Activated CD4-positive, alpha-beta T cell treated with anti-CD3 and anti-CD28 coated beads for 48 hours (primary cell): ENCODE measurements around the gene DDB1.

ENCODE experiments used
- DNase-seq: peaks from one replicate; pipeline ENCODE4 v3.0.0-alpha.2; 2020

The DDB1 gene

DNA sequence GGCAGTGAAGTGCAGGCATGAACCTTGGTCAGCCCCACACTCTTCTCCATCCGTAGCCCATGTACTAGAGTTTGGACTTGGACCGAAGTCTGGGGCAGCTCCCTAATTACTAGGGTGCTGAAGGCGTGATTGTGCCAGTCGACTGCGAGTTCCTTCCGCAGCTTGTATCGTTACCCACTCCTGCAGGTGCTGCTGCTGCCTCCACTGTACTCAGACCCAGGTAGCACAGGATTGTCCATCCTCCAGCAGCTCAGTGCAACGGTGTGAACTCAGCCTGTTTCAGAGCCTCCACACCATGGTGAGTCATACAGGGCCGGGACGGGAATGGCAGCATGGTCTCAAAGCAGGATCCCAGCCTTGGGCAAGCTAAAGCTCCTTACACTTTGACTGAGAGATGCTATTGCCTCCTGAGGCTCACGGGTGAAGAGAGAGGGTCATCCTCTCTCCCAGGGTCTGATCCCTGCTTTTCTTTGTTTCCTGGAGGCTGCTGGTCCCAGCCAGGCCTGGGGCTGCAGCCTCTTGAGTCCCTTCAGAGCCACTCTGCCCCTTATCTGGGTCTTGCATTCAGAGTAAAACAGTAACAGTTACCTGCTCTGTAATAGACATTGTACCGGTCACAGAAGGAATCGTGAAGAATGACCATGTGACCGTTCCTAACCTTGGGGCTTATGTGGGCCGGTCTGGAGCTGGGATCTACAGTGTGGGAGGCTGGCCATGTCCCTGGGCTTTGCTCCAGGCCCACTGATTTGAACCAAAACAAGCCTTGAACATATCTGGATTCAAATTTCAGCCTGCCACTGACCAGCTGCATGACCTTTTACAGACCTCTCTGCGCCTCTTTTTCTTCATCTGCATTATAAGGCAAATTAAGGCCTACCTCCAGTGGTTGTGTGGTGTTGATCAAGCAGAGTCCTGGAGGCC, 1.8 kb upstream of the DDB1 start:
- DNase-seq = peak; percentile 21

DNA sequence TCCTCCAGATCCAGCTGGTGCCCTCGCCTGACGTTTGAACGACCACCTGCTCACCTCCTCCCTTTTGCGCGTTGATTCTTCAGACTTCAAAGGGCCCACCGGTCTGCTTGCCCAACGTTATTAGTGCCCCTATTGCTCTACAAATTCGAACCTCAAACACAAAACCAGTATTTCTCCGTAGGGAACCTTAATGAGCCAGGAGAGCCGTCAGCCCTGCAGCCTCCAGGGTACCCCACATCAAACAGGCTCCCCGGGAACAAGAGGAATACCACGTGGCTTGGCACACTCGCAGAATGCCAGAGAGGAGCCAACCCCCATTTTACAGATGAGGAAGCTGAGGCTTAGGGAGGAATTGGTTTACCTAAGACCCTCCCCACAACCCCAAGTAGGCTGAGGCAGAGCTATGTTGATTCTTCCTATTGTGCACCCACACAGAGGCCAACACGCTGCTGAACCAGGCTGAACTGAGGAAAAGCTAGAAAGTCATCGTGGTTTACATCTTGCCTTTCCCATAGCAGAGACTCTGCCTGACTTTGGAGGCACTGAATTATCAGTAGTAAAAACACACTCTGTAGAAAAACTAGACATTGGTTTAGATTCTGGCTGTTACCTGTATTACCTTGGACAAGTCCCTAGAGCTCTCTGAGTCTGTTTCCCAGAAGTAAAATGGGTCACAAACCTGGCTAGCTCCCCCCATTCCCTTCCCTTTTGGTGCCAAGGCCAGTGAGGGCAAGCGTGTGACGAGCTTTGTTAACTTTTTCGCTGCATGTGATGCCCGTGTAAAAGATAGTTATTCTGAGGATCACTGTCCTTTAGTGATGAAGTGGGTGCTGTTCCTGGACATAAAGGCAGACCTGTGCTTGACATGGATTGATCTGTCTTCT, 887 bp upstream of the DDB1 start:
- DNase-seq = no peak

DNA sequence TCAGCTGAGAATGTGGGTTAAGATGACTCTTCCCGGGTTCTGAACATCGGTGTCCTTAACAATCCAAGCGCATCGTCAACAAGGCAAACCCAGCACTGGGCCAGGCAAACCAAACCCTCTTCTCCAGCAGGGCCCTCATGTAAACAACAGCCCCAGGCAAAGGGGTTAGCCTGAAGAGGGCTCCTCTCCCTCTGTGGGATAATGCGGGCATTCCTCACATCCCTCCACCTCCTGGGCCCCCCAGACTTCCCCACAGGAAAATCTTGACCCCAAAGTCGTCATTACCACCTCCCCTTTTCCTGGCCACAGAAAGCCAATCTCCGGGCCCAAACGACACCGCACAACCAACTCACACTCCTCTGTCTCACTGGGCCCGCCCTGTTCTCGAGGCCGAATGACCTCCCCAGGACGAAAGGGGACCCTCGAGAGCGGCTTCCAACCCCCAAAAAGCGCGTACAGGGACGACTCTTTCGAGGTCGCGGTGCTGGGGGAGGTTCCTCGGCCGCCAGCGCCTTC, 566 bp downstream of the DDB1 start:
- peak; percentile 31 for DNase-seq

DNA sequence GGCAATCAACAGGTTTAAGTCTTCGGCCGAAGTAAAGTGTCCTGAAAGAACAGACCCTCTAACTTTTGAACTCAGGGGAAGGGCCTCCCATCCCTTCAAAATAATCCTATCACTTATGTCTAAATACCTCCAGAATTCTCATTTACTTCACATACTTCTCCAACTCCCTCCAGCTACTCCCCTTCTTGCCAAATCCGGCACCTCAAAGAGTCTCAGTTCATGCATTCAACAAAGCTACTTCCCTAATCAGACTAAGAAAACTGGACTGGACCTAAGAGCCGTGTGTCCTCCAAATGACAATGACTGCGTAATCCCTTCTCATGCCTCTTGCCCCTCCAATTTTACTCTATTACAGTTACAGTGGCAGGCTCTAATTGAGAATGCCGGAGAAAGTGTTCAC, 1.3 kb downstream of the DDB1 start:
- no peak for DNase-seq

DNA sequence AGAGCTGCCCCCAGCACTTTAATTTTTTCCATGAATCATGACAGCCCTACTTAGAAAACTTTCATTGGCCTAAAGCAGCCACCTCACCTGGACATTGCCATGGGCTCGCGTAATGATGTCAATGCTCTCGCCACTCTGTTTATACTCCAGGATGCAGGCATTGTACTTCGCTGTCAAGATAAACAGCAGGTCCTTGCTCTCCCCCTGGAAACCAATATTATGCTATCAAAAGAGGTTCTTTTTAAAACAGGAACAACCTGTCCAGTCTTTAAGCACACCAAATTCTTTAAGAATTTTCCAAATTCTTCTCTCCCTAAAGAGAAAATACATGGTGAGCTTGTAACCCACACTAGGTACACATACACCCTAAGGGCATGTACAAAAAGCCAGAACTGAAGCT, 3.0 kb downstream of the DDB1 start:
- DNase-seq = no peak

DNA sequence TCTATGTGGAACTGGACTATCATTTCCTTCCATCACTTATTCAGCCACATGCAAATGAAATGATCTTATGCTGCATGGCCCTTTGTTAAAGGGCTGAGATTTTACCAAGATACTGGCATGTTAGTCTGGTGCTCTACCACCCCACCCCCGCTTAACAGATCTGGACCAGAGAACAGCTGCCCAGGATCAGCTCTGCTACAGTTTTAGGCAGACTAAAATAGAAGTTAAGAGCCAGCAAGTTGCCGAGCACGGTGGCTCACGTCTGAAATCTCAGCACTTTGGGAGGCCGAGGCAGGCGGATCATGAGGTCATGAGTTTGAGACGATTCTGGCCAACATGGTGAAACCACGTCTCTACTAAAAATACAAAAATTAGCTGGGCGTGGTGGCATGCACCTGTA, 4.6 kb downstream of the DDB1 start:
- DNase-seq = no peak

DNA sequence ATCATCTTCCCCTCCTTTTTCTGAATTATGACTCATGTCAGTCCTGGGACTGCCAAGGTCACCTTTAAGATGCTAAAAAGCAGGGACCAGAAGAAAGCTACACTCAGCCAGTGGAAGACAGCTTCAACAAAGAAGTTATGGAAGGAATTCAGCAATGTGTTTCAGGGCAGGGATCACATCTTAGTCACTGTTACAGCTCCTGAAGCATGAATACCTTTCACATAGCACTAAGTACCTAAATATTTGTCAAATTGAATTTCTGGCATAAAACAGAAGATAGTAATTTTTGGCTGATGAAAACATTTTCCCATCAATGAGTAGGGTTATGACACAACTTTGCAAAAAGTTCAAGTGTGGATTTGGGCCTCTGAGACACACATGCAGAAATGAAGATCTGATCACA, 5.2 kb downstream of the DDB1 start:
- no peak for DNase-seq

DNA sequence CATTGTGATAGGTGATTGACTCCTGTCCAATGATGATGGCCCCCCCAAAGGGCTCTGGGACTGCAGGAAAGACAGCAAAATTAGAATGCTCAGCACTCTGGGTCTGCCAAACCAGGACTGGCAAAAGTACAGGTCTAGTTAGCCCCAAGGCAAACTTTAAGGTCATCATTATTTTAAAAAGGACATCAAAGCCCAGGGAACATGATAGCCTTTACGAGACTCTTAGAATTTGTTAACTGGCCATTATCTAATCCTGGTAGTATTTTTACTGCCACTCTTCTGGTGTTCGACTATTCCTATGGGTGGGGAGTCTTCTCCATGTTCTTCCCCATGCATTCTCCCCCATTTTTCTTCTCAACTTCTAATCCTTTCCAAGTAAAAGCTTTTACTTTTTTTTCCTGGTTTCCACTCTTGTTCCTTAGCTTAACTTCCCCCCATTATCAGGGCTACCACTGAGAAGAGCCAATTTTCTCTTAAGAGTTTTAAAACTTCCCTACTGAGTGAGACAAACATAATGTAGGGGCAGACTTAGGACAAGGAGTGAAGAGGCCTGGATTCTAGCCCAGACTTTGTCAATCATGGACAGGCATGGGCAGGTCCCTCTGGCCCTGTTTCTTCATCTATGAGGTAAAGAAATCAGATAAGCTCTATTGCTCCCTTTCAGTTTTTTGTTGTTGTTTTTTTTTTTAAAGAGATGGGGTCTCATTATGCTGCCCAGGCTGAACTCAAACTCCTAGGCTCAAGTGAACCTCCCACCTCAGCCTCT, 7.1 kb downstream of the DDB1 start:
- DNase-seq = no peak

DNA sequence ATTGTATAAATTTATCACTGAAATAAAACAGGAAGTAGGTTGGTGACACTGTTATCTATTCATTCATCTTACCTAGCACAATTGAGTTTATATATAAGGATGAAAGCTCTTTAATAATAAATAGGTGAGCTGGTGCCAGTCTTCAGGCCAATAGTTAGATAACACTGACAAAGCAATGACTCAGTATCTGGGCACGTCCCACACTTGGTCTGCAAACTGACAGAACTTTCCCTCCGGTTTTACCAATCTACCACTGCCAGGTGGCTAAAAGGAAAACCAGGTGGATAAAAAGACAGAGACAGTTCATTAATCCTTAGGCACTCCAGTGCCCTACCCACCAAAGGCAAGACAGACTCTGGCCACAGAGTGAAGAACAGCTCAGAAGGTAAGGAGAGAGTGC, 17.6 kb downstream of the DDB1 start:
- DNase-seq = no peak

DNA sequence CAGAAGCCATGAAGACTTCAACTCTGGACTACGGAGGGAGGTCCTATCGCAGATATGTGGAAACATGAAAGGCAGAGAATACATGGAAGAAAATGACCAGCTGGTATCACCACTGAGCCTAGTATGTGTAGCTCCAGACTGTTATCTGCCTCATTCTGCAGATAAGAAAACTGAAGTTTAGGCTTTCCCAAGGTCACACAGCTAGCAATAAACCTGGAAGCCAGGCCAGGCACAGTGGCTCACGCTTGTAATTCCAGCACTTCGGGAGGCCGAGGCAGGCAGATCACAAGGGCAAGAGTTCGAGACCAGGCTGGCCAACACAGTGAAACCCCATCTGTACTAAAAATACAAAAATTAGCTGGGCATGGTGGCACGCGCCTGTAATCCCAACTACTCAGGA, 22.2 kb downstream of the DDB1 start:
- DNase-seq = no peak

DNA sequence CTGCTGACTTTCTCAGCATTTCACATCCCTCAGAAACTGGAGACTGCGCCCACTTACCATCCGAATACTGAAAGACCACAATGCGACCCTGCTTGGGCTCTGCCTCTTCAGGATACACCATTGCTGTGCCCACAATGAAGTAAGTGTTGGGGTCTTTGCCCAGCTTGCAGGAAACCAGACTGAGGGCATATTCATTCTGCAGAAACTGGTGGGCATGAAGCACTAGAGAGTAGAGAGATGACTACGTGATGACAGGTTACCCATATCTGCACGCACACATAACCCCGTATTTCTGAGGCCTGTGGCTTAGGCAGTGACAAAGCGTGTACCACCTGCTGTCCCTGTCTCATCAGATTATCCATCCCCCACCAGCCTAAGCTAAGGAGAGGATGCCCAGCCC, 23.2 kb downstream of the DDB1 start:
- DNase-seq = no peak

DNA sequence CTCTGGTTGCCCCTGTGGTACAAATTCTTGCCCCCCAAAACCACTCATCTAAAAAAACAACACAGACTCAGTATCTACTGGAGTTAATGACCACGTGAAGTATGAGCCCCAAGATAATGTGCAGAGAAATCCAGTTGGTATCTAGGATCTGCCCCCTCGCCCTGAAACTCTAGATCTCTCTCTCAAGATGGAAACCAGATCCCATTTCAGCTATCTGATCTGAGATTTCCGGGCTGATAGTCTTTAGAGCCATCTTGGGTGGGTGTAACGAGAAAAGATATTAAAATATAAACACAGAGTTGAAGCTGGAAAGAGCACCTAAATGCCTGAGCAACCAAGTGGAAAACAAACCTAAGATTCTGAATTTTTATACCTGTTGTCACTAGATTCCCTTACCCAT, 23.8 kb downstream of the DDB1 start:
- DNase-seq = no peak

DNA sequence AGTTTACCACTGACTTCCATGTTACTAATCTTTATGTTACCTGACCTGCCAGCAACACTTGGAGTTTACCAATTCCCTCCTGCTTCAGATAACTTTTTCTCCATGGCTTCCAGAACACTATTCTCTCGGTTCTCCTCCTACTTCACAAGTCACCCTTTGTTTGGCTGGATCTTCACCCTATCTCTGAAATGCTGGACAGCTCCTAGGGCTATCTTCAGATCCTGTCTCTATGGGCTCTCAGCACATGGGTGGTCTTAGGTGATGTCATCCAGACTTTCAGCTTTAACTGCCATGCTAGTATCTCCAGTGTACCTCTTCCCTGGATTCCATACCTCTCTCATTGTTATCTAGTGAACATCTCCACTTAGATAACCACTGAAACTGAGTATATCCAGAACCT, 25.6 kb downstream of the DDB1 start:
- no peak for DNase-seq

DNA sequence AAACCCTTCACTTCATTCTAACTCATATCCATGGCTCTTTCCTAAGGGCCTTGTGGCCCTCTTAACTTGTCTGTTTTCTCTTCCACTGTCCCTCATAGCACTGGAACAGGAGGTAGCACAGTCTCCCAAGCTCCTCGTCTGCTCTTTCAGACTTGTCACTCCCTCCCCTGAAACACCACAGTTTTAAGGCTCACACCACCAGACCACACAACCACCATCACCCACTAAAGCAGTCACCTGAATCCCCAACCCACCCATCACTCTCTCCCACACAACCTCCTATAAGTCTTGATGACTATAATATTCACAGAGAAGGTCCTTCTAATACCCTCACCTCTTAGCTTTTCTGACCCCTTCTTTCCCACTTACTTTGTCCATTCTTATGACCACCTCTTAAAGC, 26.7 kb downstream of the DDB1 start:
- no peak for DNase-seq

DNA sequence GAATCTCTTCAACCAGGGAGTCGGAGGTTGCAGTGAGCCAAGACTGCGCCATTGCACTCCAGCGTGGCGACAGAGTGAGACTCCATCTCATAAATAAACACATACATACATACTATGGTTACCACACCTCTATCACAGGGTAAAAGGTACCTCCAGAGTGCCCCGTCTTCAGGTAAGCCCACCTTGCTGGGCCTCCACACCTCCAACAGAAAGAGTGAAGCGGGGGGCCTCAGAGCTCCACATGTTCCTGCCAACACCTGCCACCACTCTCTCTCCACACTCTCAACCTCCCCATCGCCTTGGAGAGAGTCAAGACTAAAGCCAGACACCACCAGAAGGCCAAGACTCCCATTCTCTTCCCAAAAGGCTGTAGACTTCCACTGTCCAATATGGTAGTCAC, 27.5 kb downstream of the DDB1 start:
- DNase-seq = no peak

DNA sequence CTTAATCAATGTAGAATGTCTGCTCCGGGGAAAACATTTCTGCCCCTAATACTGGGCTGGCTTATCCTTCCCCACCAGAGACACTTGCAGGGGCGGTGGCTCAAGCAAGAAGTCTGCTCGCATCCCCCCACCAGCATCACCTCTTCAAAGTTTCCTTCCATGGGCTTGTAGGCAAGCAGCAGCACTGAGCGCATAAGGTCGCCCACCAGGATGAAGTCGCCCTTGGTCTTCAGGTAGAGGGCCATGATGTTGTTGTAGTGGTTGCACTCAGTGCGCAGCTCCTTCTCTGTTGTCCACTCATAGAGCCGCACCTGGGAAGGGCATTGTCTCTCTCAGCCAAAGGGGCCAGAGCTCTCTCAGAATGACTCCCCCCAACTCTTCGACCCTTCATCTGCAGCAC, 29.2 kb downstream of the DDB1 start:
- no peak for DNase-seq

DNA sequence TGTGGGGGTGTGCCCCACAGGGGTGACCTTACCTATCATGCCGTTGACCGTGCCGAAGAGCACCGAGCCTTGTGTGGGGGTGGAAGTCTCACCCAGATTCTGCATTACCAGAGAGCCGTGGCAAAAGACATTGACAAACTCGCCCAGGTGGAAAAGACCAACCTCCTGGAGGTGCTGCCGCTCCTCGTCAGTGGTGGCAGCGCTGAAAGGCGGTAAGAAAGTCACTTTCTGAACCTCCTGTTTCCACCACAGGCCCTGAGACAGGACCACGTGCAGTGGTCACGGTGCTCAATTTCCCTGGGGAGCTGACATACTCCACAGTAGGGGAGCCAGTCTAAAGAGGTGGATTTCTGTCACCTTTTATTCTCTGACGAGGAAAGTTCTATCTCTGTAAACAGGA, 30.4 kb downstream of the DDB1 start:
- DNase-seq = no peak

DNA sequence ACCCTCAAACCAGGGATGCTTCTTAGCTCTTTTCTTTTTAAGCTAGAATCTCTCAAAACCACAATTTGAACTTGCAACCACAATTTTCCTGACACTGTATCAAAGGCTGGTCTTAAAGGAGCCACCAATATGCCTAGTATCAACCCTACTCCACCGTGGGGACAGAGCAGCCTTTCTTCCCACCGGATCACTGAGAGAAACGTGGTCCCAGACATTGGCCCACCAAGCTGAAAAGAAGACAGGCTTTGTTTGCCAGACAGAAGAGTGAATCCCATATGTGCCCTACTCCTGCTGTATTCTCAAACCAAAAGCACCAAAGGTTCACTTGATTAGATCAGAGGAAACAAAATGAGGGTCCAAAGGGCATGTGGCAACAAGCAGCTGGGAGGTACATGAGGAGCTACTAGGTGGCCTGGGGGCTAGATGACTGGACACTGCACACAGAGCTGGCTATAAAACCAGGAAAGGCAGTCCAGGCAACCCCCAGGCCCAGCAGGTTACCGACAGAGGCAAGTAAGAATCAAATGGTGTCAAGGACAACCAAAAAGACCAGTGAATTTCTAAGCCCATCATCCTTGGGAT, 34.2 kb downstream of the DDB1 start:
- no peak for DNase-seq

DNA sequence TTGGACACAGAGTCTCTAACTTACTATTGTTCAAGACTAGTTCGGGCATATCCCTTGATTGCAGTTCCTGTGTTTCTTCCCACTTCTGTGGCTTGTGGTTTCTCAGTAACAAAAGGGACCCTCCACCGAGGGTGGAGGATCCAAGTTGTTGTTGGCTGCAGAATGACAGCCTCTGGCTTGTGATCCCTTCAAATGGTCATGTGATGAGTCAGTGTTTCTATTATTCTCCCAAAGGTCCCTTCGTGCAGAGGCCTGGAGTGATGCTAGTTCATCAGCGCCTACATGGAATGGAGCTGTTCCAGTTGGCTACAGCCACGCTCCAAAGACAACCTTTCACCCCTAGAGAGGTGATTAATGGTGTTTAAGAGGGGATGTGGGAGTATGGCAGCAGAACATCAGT, 35.2 kb downstream of the DDB1 start:
- no peak for DNase-seq

DNA sequence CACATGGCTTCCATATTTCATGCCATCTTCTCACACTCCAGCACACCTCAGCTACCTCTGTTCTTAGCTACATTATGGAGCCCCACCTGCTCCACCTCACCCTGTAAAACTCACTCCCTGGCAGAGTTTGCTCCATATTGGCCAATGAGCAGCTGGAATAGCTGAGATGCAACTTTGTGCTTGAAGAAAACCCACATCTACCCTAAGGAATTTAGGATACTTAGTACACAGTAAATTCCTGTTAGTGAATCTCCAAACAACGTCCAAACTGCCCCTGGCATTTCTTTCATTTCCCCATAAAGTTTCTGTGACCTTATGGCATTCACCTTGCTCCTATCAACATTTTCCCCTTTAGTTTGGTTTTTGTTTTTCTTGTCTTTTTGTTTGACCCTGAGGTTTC, 35.6 kb downstream of the DDB1 start:
- no peak for DNase-seq

DNA sequence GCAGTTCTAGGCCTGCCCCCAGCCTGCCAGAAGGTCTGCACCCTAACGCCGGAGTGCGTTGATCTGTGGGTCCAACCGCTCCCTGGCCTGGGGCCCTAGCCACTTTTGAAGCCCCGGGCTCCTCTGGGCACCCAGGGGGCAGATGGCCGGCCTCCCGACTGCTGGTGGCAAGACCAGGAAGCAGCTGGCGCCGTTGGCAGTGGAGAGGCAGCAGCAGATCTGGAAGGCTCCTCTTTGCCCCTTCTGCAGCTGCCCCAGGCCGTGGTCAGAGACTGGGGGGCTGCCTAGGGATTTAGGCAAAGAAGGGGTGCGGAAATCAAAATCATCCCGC, 37.3 kb downstream of the DDB1 start:
- DNase-seq = no peak

DNA sequence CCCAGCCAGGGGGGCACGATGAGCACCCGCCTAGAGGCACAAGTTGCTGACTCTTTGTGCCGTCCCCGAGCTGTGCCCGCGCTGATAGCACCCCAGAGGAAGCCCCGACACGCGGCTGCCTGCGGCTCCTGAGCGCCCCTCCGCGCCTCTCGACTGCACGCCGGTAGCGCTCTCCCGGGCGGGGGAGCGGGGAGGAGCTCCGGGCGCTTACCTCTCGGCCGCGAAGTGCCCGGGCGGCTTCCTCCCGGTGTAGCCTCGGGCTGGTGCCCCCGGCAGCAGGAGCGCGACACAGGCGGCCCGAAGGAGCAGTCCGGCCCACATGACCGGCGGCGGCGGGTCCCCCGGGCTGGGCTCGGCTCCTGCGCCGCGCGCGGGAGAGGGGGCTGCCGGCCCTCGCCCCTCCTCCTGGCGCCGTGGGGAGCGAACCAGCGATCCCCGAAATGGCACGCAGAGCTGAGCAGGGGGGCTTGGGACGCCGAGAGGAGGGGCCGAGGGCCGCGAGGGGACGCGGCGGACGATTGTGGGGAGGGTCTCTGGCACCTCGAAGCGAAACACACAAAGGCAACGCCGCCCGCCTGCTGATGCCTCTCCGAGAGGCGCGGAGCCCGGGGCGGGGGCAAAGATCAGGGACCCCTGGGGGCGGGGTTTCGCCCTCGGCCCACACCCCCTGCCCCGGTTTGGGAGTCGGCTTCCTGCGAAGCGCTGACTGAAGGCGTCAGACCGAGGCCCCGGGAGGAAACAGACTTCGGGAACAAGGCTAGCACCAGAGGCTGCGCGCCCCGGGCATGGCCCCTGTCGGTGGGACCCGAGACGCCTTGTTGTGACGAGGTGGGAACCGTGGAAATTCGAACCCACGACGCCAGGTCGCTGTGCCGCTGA, 37.9 kb downstream of the DDB1 start, which contains the start of gene VWCE:
Gene VWCE (minus strand): TSS at position 600 of the 879 bp plus-strand sequence. CDS start 279 bp downstream, at position 321.
- peak; percentile 85 for DNase-seq
